ENCODE data around the gene FANCC. TPM values are rescaled to one million over a fixed set of nuclear protein-coding genes. Genes with fewer than 3 reads are reported as not detected.

FANCC gene
- polyA plus RNA-seq, 1 of the 3 experiments (the other 2 are of a cell fraction), result 3.5 TPM

- CTCF ChIA-PET, result interaction anchor here (1.2 kb wide), 1 partner anchor 295 kb away, joined by 4 read pairs; no protein-coding TSS in a partner anchor
- Histone ChIP-seq H3F3A (replicated peaks; ENCODE audit: insufficient read depth) (peaks cover 10% of the 10 kb centered on the region), H2AFZ (ENCODE audit: low read depth) (no peak overlapping the region), H4K20me1 (ENCODE audit: insufficient read depth) (peaks cover 83% of the 10 kb centered on the region), H3K9ac (no peak overlapping the region), H3K36me3 (replicated peaks in 1 of 2; ENCODE audit: control insufficient read depth in 1 of 2, insufficient read depth in 2 of 2, low read length in 1 of 2) (peaks cover 64 to 89% of the 10 kb centered on the region in 2 experiments), H3K9me2 (no peaks in the 10 kb centered on the region), H3K27me3 (ENCODE audit: insufficient read depth) (no peaks in the 10 kb centered on the region), H3K4me2 (no peak overlapping the region), H3K4me3 (ENCODE audit: low read depth in 2 of 2, low read length in 1 of 2) (no peak overlapping the region), H3K27ac (ENCODE audit: low read depth in 2 of 2, low read length in 1 of 2) (peak overlapping the region in 1 of 2 experiments; percentile 54; a peak in 2 of 4 replicates), H3K79me2 (ENCODE audit: insufficient read depth) (peaks cover 81% of the 10 kb centered on the region), H3K9me3 (no peaks in the 10 kb centered on the region), H3K4me1 (ENCODE audit: control insufficient read depth in 1 of 2, insufficient read depth in 2 of 2, low read depth in 1 of 2, low read length in 1 of 2) (peaks cover 0 to 48% of the 10 kb centered on the region in 2 experiments; a peak in 1 of 4 replicates)
- 72% methylated on average over 6 of the region's 6 CpGs for WGBS (ENCODE audit: low lambda C conversion rate)
- TF ChIP-seq GATA2 (CRISPR knock-in tag; IDR thresholded peaks at IDR 0.05), result no peak
- POLR2A ChIA-PET, result no interaction called here
- DNase-seq, result no peak
Measured at GRCh38 chr9:95078939-95079338, 238.6 kb downstream of the FANCC start.

DNA sequence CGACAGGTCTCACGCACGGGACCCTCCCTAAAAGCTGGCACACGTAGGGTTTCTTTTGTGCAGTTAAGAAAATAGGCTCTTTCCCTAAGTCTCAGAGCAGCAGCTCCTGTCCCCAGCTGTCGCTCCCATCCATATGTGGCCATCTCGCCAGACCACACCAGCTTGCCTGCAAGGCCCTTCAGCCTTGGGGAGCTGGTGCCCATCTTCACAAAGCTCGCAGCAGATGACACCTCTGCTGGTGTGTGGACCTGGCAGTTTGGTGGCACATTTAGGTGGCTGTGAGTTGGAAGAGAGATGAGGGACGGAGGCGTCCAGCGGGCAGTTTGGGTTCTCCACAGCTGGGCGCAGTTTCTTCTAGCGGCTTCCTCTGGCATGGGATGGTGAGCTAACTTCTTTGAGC, 239.0 kb downstream of the FANCC start:
- TF ChIP-seq REST (IDR thresholded peaks at IDR 0.05; ENCODE audit: low read depth, low read length), result no peak
- TF ChIP-seq IRF3 (IDR thresholded peaks at IDR 0.05; ENCODE audit: low read depth, low read length), result no peak
- no peak for TF ChIP-seq NFIC (IDR thresholded peaks at IDR 0.05; ENCODE audit: borderline replicate concordance)
- TF ChIP-seq SIN3A (IDR thresholded peaks at IDR 0.05; ENCODE audit: borderline replicate concordance, low read depth, low read length), result no peak
- no peak for TF ChIP-seq TAF1 (IDR thresholded peaks at IDR 0.05; ENCODE audit: borderline replicate concordance, low read depth, low read length)
- WGBS (ENCODE audit: low lambda C conversion rate), result 97% methylated on average over 10 of the region's 12 CpGs
- H2AFZ ChIP-seq (ENCODE audit: low read depth), result no peak overlapping the region

More for the DNA sequence above, 239.0 kb downstream of the FANCC start:
- CTCF ChIA-PET, result interaction anchor here (0.7 to 1.2 kb wide), 3 partner anchors 47 to 295 kb away, joined by 3 to 4 read pairs (median 3); no protein-coding TSS in a partner anchor
- Histone ChIP-seq H3K79me2 (ENCODE audit: insufficient read depth) (peaks cover 85% of the 10 kb centered on the region), H3K9me2 (no peaks in the 10 kb centered on the region), H3K9me3 (no peaks in the 10 kb centered on the region), H3K36me3 (replicated peaks in 1 of 2; ENCODE audit: control insufficient read depth in 1 of 2, insufficient read depth in 2 of 2, low read length in 1 of 2) (peaks cover 62 to 86% of the 10 kb centered on the region in 2 experiments), H3K9ac (no peak overlapping the region), H3K27me3 (ENCODE audit: insufficient read depth) (no peaks in the 10 kb centered on the region), H3K4me1 (ENCODE audit: control insufficient read depth in 1 of 2, insufficient read depth in 2 of 2, low read depth in 1 of 2, low read length in 1 of 2) (peaks cover 0 to 49% of the 10 kb centered on the region in 2 experiments; a peak in 1 of 4 replicates), H3K4me2 (no peak overlapping the region), H4K20me1 (ENCODE audit: insufficient read depth) (peaks cover 84% of the 10 kb centered on the region), H3K27ac (ENCODE audit: low read depth in 2 of 2, low read length in 1 of 2) (peak overlapping the region in 1 of 2 experiments; percentile 26; a peak in 1 of 4 replicates), H3K4me3 (ENCODE audit: low read depth in 2 of 2, low read length in 1 of 2) (no peak overlapping the region), H3F3A (replicated peaks; ENCODE audit: insufficient read depth) (peaks cover 5% of the 10 kb centered on the region)
- no peak for DNase-seq
- POLR2A ChIA-PET, result interaction anchor here (0.8 kb wide), 1 partner anchor 11 kb away, joined by 3 read pairs; no protein-coding TSS in a partner anchor
